Ovary (tissue), 9 donors: ENCODE measurements around the gene INTU. TPM values are rescaled to one million over a fixed set of nuclear protein-coding genes. Genes with fewer than 3 reads are reported as not detected.

Source experiments
- DNase-seq, 5 donors: peaks; one replicate each; pipeline ENCODE4 v3.0.0-alpha.2; 2019 to 2020
- H3K27ac ChIP-seq, 2 donors: fragments of 200-600 bp; one replicate each; pipeline versions ENCODE4 v1.5.1 to v1.8.0; 2019 to 2022
- H3K27me3 ChIP-seq: fragments of 200-600 bp; one replicate; pipeline ENCODE4 v1.8.0; 2022
- H3K36me3 ChIP-seq: fragments of 200-600 bp; sonication (generic); one replicate; pipeline ENCODE4 v1.5.1; 2019
- H3K4me1 ChIP-seq: one replicate; pipeline ENCODE4 v1.8.1; 2013; ENCODE audit warnings: mild to moderate bottlenecking, moderate library complexity; ENCODE audit not compliant: insufficient read depth
- H3K4me3 ChIP-seq: fragments of 200-600 bp; sonication (generic); one replicate; pipeline ENCODE4 v1.5.1; 2017
- H3K9me3 ChIP-seq, 2 donors: fragments of 200-600 bp in 1 of 2; sonication (generic) in 1 of 2; one replicate each; pipeline versions ENCODE4 v1.5.1 to v1.8.1; 2013 to 2019; ENCODE audit warnings: mild to moderate bottlenecking in 1 of 2, moderate library complexity in 1 of 2
- EP300 ChIP-seq: sonication (generic); formaldehyde crosslinking; IDR thresholded peaks from one replicate; pipeline ENCODE4 v1.6.1; 2017; ENCODE audit warnings: antibody characterized with exemption
- POLR2A ChIP-seq: fragments of 450-650 bp; IDR thresholded peaks from one replicate; pipeline ENCODE4 v1.6.1; 2017; ENCODE audit warnings: antibody characterized with exemption, mild to moderate bottlenecking, moderate library complexity
- WGBS, 3 donors: extraction: QIAGEN DNeasy Blood & Tissue Kit in 1 of 3; methylation state at CpG; one replicate each; pipeline versions ENCODE4 v1.1.5 to v1.1.7; 2013 to 2017; 5-methylcytosine and 5-hydroxymethylcytosine counted together
- intact Hi-C, 4 donors: fragments of 100-400 bp; cut with DNase I; formaldehyde crosslinking; loops; one replicate each; pipeline versions ENCODE4 v1.11.0 to v1.15.1; 2022 to 2023
- polyA plus RNA-seq, 2 donors: library from polyadenylated mRNA; stranded (reverse); fragments of 200-250 nt in 1 of 2; fragments of 350-450 nt in 1 of 2; fragmentation: Illumina TruSeq in 1 of 2; extraction: RNeasy Lipid Tissue Mini Kit (QIAGEN cat#74804) in 1 of 2; gene quantifications; one replicate each; pipeline ENCODE4 v1.2.3, GENCODE V29; 2013 to 2014
- total RNA-seq, 7 donors: library from RNA; depleted of rRNA in 2 of 7; stranded (reverse); fragments of >200 nt in 2 of 7; fragmentation: NEBNext Ultra II Directional in 3 of 7; extraction: Animal tissue kit (Norgen Biotek cat#: 25700) in 3 of 7; gene quantifications; one replicate each; pipeline versions ENCODE4 v1.1.0 to v1.2.4, GENCODE V29; 2016 to 2023
- TF ChIP-seq, protein P1 (sequence below), 3 donors: fragments of 450-650 bp in 2 of 3; fragments of 200-600 bp in 1 of 3; IDR thresholded peaks; one replicate each; pipeline versions ENCODE4 v1.5.1 to v1.8.0; 2016 to 2022; ENCODE audit warnings: antibody characterized with exemption in 3 of 3, mild to moderate bottlenecking in 1 of 3
- donor health status: DM: no; HTN: no; CAD: no; lungs with moderate emphysema.
- donor health status: DM: no; HTN: no; CAD: no.
- donor health status: Bipolar disorder and iron deficiency.
- donor health status: DM: yes; HTN: yes; CAD: no.
- donor health status: DM: no; HTN: no; CAD: no.
- donor health status: DM: yes; HTN: yes; CAD: no.

Gene INTU
- total and polyA plus RNA-seq, 9 donors: 5.5 to 23.2 (median 11.7) TPM

- Histone ChIP-seq H3K27me3 (no peaks in the 10 kb centered on the region), H3K27ac (no peak overlapping the region), H3K36me3 (no peaks in the 10 kb centered on the region), H3K4me3 (no peak overlapping the region), H3K4me1 (no peaks in the 10 kb centered on the region), H3K9me3 (no peaks in the 10 kb centered on the region)
- TF ChIP-seq EP300 (no peak), POLR2A (no peak)
- TF ChIP-seq, protein P1, sequence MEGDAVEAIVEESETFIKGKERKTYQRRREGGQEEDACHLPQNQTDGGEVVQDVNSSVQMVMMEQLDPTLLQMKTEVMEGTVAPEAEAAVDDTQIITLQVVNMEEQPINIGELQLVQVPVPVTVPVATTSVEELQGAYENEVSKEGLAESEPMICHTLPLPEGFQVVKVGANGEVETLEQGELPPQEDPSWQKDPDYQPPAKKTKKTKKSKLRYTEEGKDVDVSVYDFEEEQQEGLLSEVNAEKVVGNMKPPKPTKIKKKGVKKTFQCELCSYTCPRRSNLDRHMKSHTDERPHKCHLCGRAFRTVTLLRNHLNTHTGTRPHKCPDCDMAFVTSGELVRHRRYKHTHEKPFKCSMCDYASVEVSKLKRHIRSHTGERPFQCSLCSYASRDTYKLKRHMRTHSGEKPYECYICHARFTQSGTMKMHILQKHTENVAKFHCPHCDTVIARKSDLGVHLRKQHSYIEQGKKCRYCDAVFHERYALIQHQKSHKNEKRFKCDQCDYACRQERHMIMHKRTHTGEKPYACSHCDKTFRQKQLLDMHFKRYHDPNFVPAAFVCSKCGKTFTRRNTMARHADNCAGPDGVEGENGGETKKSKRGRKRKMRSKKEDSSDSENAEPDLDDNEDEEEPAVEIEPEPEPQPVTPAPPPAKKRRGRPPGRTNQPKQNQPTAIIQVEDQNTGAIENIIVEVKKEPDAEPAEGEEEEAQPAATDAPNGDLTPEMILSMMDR (IDR thresholded peaks at IDR 0.05): no peak
- WGBS, 3 donors: 51 to 74% (median 53%) methylated on average over 1 of the region's 1 CpG
- no peak for DNase-seq
- intact Hi-C loops: no loop called here
Measured at GRCh38 chr4:127601029-127601428, 31.7 kb upstream of the INTU start.

DNA sequence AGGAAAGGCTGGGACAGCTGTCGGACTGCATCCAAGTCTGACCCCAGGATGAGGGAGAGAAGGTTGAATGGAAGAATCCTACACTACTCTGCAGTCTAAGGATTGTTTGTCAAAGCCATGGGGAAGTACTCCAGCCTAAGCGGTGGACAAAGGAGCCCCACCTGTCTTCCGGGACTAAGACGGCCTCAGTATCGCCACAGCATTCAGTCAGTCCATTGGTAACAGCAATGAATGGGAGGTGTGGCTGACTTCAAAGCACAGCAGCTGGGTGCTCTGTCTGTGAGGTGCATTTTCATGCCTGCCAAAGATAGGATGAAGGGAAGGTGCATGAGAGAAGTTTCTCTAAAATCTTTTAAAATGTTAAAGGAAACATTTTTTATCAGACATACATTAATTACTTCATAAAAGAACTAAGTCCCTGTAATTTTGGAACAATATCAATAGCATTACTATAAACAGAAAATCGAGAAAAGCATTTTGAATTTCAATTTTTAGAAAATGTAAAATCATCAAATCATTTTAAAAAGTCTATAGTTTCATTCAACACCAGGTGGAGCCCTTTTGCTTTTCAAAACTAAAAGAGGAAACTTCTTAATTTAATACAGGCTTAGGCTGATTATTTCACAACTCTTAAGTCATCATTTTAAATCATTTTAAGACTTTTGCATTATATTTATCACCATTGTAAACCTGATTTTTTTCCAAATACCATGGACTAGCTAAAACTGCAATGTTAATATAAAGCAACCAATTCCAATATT, 27.6 kb upstream of the INTU start:
- WGBS, 3 donors: 21 to 22% (median 21%) methylated on average over 6 of the region's 6 CpGs
- no peaks in the 10 kb centered on the region for H3K36me3 ChIP-seq
- DNase-seq: no peak
- intact Hi-C loops: loop anchor here in 3 of 4 donors (5.0 kb wide), 1 partner anchor 127 kb away; the partner anchor contains the start of gene SLC25A31 (in 3 of the 3)
- H3K4me1 ChIP-seq: no peaks in the 10 kb centered on the region
- H3K27me3 ChIP-seq: no peaks in the 10 kb centered on the region
- H3K27ac ChIP-seq: no peak overlapping the region
- no peak overlapping the region for H3K4me3 ChIP-seq
- TF ChIP-seq POLR2A (no peak), EP300 (no peak)
- TF ChIP-seq, protein P1 (IDR thresholded peaks at IDR 0.05): peak in 2 of 3 donors; percentile 9 to 14
- H3K9me3 ChIP-seq: no peaks in the 10 kb centered on the region

DNA sequence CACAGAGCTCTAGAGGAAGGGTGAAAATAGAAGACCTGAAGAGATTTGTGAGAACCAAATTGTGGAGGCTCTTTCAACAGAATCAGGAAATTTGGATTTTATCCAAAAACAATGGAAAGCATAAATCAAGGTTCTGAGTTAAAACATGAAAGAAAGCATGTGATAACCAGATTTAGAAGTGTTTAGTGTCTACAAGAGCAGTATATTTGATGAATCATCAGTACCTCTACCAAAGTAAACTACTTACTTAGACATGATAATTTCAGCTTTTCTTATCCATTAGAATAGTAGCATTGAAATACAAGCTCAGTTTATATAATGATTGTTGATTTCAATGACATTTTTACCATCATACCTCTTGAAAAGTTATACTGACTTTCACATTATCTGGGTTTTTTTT, 25.9 kb upstream of the INTU start:
- Histone ChIP-seq H3K4me1 (no peaks in the 10 kb centered on the region), H3K9me3 (no peaks in the 10 kb centered on the region), H3K4me3 (no peak overlapping the region), H3K36me3 (no peaks in the 10 kb centered on the region), H3K27ac (no peak overlapping the region), H3K27me3 (no peaks in the 10 kb centered on the region)
- TF ChIP-seq, protein P1 (IDR thresholded peaks at IDR 0.05): no peak
- no peak for TF ChIP-seq POLR2A
- no peak for TF ChIP-seq EP300
- intact Hi-C loops: loop anchor here in 3 of 4 donors (5.0 kb wide), 1 partner anchor 125 kb away; the partner anchor contains the start of gene SLC25A31 (in 3 of the 3)
- DNase-seq: no peak

DNA sequence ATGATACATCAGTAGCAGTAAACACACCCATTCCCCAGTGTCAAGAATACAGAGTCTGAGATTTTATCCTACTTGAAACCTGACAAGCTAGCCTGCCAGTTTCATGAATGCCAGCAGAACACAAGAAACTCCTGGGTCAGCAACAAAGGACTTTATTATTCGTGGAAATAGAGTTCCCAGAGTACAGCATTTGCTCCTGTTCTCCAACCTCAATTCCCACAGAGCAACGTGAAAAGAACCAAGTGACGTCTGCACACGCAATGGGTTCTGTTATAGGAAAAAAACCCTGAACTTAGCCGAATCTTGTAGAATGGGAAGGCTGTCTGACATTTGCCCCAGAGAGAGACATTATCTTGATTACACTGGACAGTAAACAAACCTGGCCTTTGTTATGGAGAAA, 23.3 kb upstream of the INTU start:
- no peaks in the 10 kb centered on the region for H3K36me3 ChIP-seq
- H3K27ac ChIP-seq: no peak overlapping the region
- H3K9me3 ChIP-seq: no peaks in the 10 kb centered on the region
- no peak for DNase-seq
- no peak overlapping the region for H3K4me3 ChIP-seq
- WGBS, 3 donors: 68 to 80% (median 73%) methylated on average over 5 of the region's 5 CpGs
- TF ChIP-seq EP300: no peak
- TF ChIP-seq POLR2A: no peak
- TF ChIP-seq, protein P1 (IDR thresholded peaks at IDR 0.05): no peak
- H3K4me1 ChIP-seq: no peaks in the 10 kb centered on the region
- H3K27me3 ChIP-seq: no peaks in the 10 kb centered on the region
- intact Hi-C loops: loop anchor here in 3 of 4 donors (5.0 kb wide), 1 partner anchor 123 kb away; the partner anchor contains the start of gene SLC25A31 (in 3 of the 3)
